DND-41 (cell line): ENCODE data around the gene PSMD3.
"Not testable (repeated sequence)": the region's sequence is repeated elsewhere in the genome, so short reads cannot be mapped to it uniquely, and the experiment has no call there.

Experiments used
- EZH2 ChIP-seq: IDR thresholded peaks from 3 replicates; pipeline ENCODE4 v1.6.1; 2012; ENCODE audit warnings: borderline replicate concordance, low read depth, mild to moderate bottlenecking, moderate library complexity, low read length, inconsistent platforms; ENCODE audit not compliant: severe bottlenecking
- TF ChIP-seq, protein P1 (sequence below): IDR thresholded peaks from 2 replicates; pipeline ENCODE4 v1.5.1; 2012; ENCODE audit warnings: borderline replicate concordance, low read length, moderate library complexity, mild to moderate bottlenecking; ENCODE audit not compliant: poor library complexity, severe bottlenecking; ENCODE audit errors: extremely low read depth

DNA sequence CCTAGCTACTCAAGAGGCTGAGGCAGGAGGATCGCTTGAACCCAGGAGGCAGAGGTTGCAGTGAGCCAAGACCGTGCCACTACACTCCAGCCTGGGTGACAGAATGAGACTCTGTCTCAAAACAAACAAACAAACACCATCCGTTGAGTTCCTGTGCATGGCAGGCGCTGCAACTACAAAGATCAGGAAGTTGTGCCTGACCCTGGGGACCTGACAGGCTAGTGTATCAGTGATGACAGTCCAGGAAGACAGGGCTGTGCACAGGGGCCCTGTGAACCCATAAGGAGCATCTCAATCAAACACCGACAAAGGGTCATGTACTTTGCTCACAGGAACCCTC is 32.1 kb upstream of the PSMD3 start:
- TF ChIP-seq, protein P1, sequence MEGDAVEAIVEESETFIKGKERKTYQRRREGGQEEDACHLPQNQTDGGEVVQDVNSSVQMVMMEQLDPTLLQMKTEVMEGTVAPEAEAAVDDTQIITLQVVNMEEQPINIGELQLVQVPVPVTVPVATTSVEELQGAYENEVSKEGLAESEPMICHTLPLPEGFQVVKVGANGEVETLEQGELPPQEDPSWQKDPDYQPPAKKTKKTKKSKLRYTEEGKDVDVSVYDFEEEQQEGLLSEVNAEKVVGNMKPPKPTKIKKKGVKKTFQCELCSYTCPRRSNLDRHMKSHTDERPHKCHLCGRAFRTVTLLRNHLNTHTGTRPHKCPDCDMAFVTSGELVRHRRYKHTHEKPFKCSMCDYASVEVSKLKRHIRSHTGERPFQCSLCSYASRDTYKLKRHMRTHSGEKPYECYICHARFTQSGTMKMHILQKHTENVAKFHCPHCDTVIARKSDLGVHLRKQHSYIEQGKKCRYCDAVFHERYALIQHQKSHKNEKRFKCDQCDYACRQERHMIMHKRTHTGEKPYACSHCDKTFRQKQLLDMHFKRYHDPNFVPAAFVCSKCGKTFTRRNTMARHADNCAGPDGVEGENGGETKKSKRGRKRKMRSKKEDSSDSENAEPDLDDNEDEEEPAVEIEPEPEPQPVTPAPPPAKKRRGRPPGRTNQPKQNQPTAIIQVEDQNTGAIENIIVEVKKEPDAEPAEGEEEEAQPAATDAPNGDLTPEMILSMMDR: not testable (repeated sequence)
- TF ChIP-seq EZH2: not testable (repeated sequence)
